ENCODE results near the gene SLC12A3.

Gene SLC12A3

GRCh38 chr16:56944954-56945839 is 80.2 kb downstream of the SLC12A3 start:
- H3K36me3 ChIP-seq (ENCODE audit: insufficient read depth), result peaks cover 3% of the 10 kb centered on the region; the same call in 1 of the 2 replicates
- H4K20me1 ChIP-seq (ENCODE audit: insufficient read depth), result no peaks in the 10 kb centered on the region

DNA sequence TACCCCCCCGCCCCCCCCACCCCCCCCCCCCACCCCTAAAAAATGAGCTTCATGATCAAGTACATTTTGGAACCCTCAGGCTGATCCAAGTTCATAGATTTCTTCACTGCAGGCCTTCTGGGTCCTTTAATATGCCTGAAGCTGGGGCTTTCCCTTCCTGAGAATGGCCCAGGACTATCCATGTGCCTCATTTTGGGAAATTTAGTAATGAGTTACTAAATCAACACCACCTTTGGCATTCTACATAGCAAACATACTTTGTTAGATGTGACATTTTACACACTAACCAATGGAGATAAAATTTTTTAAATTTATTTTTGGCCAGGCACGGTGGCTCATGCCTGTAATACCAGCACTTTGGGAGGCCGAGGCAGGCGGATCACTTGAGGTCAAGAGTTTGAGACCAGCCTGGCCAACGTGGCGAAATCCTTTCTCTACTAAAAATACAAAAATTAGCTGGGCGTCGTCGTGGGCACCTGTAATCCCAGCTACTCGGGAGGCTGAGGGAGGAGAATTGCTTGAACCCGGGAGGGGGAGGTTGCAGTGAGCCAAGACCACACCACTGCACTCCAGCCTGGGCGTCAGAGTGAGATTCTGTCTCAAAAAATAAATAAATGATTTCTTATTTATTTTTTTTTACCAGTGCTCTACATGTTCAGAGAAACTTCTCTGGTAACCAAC is 81.0 kb downstream of the SLC12A3 start:
- H3K27me3 ChIP-seq (ENCODE audit: insufficient read depth, low read depth), result no peaks in the 10 kb centered on the region
- peak overlapping the region; percentile 43 for H3K4me2 ChIP-seq
- H2AFZ ChIP-seq (ENCODE audit: low read depth), result no peak overlapping the region
- peaks cover 96% of the 10 kb centered on the region for H3K4me1 ChIP-seq (ENCODE audit: low read depth, poor library complexity, severe bottlenecking)
- peaks cover 3% of the 10 kb centered on the region; the same call in 1 of the 2 replicates for H3K36me3 ChIP-seq (ENCODE audit: insufficient read depth)
- H3K27ac ChIP-seq, result peak overlapping the region; percentile 97
- H3K9ac ChIP-seq, result no peak overlapping the region; the same call in 1 of the 2 replicates
- H3K4me3 ChIP-seq (IDR thresholded peaks at IDR 0.05; ENCODE audit: insufficient read depth, low read depth, low read length), result no peak overlapping the region
- TF ChIP-seq CTCF (conservative IDR thresholded peaks at IDR 0.05; ENCODE audit: low read depth, low read length), result no peak
- H3K79me2 ChIP-seq (ENCODE audit: insufficient read depth, low read depth), result peaks cover 12% of the 10 kb centered on the region
- no peaks in the 10 kb centered on the region for H4K20me1 ChIP-seq (ENCODE audit: insufficient read depth)

More at GRCh38 chr16:56944954-56945839, 80.2 kb downstream of the SLC12A3 start:
- peak overlapping the region; percentile 97 for H3K27ac ChIP-seq
- 0 out of 2 replicates have a peak, but pooled peaks have one; percentile 14 for TF ChIP-seq CTCF (conservative IDR thresholded peaks at IDR 0.05; ENCODE audit: low read depth, low read length)
- H3K27me3 ChIP-seq (ENCODE audit: insufficient read depth, low read depth), result no peaks in the 10 kb centered on the region
- H3K4me3 ChIP-seq (IDR thresholded peaks at IDR 0.05; ENCODE audit: insufficient read depth, low read depth, low read length), result no peak overlapping the region
- H3K9ac ChIP-seq, result peak overlapping the region; percentile 99; the same call in 1 of the 2 replicates
- H3K4me2 ChIP-seq, result peak overlapping the region; percentile 100
- peaks cover 20% of the 10 kb centered on the region for H3K79me2 ChIP-seq (ENCODE audit: insufficient read depth, low read depth)
- peaks cover 96% of the 10 kb centered on the region for H3K4me1 ChIP-seq (ENCODE audit: low read depth, poor library complexity, severe bottlenecking)
- H2AFZ ChIP-seq (ENCODE audit: low read depth), result no peak overlapping the region

- Histone ChIP-seq H3K4me3 (IDR thresholded peaks at IDR 0.05; ENCODE audit: insufficient read depth, low read depth, low read length) (no peak overlapping the region), H3K4me1 (ENCODE audit: low read depth, poor library complexity, severe bottlenecking) (peaks cover 92% of the 10 kb centered on the region), H4K20me1 (ENCODE audit: insufficient read depth) (no peaks in the 10 kb centered on the region), H3K36me3 (ENCODE audit: insufficient read depth) (peaks cover 3% of the 10 kb centered on the region; the same call in 1 of the 2 replicates), H2AFZ (ENCODE audit: low read depth) (no peak overlapping the region), H3K4me2 (peak overlapping the region; percentile 43; the same call in 1 of the 2 replicates), H3K79me2 (ENCODE audit: insufficient read depth, low read depth) (peaks cover 4% of the 10 kb centered on the region), H3K27ac (peak overlapping the region; percentile 97), H3K9ac (no peak overlapping the region; the same call in 1 of the 2 replicates), H3K27me3 (ENCODE audit: insufficient read depth, low read depth) (no peaks in the 10 kb centered on the region)
- no peak for TF ChIP-seq CTCF (conservative IDR thresholded peaks at IDR 0.05; ENCODE audit: low read depth, low read length)
Measured at GRCh38 chr16:56946767-56947603, 82.0 kb downstream of the SLC12A3 start.

DNA sequence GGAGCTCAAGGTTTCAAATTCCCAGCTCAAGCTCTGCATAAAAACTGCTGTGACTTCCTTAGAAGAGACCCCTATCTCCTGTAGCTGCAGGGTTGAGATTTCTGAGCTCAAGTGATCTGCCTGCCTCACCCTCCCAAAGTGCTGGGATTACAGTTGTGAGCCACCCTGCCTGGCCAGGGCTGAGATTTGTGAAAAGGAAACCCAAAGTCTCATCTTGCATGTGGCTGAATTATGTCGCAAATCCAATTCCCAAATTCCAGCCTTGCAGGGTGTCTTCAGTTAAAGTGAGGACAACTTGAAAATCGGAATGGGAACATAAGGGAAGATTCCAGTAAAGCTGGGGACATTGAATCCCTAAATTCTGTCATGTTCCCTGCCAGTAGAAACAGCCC is 82.6 kb downstream of the SLC12A3 start:
- H3K4me3 ChIP-seq (IDR thresholded peaks at IDR 0.05; ENCODE audit: insufficient read depth, low read depth, low read length), result no peak overlapping the region
- H3K79me2 ChIP-seq (ENCODE audit: insufficient read depth, low read depth), result no peaks in the 10 kb centered on the region; the same call in 1 of the 2 replicates
- no peaks in the 10 kb centered on the region; the same call in 1 of the 2 replicates for H3K36me3 ChIP-seq (ENCODE audit: insufficient read depth)
- H4K20me1 ChIP-seq (ENCODE audit: insufficient read depth), result no peaks in the 10 kb centered on the region
- TF ChIP-seq CTCF (conservative IDR thresholded peaks at IDR 0.05; ENCODE audit: low read depth, low read length), result no peak
- H3K9ac ChIP-seq, result no peak overlapping the region
- H3K4me1 ChIP-seq (ENCODE audit: low read depth, poor library complexity, severe bottlenecking), result peaks cover 86% of the 10 kb centered on the region
- no peak overlapping the region for H3K4me2 ChIP-seq
- peak overlapping the region; percentile 97 for H3K27ac ChIP-seq
- no peaks in the 10 kb centered on the region for H3K27me3 ChIP-seq (ENCODE audit: insufficient read depth, low read depth)
- no peak overlapping the region for H2AFZ ChIP-seq (ENCODE audit: low read depth)
